ENCODE results near the gene LASP1NB.
"Not testable (repeated sequence)": the region's sequence is repeated elsewhere in the genome, so short reads cannot be mapped to it uniquely, and the experiment has no call there.

Gene LASP1NB

DNA sequence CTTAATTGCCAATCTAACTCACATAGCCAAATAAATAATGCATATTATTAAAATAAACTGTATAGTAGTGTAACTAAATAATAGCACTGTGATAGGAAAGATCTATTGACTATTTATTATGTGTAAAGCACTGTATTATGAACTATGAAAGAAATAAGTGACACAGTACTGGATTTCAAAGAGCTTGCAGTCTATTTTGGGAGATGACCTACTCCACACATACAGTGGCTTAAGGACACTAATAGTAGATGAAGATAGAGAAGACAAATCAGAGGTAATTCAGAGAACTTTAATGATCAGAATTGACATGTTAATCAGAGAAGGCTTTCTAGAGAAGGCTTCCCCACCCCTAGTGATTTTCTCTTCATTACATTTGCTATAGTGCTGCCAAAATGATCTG, 14.6 kb downstream of the LASP1NB start:
- no peak for TF ChIP-seq ZFX (IDR thresholded peaks at IDR 0.05)
- TF ChIP-seq CTCF (conservative IDR thresholded peaks at IDR 0.05), result no peak
- H3K27ac ChIP-seq, result no peak overlapping the region

DNA sequence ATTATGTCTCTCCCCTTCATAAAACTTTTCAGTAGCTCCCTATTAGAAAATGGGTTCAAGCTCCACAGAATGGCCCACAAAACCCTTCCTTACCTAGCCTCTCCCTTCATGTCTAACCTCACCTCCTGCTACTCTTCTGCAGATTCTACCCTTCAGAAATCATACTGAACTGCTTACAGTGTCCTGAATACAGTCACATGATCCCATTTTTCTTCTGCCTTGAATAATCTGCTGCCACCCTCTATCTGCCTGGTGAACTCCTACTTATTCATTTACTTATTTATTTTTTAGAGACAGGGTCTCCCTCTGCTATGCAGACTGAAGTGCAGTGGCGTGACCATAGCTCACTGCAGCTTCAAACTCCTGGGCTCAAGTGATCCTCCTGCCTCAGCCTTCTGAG, 15.0 kb downstream of the LASP1NB start:
- no peak for TF ChIP-seq ZFX (IDR thresholded peaks at IDR 0.05)
- TF ChIP-seq CTCF (conservative IDR thresholded peaks at IDR 0.05), result no peak
- no peak overlapping the region for H3K27ac ChIP-seq

DNA sequence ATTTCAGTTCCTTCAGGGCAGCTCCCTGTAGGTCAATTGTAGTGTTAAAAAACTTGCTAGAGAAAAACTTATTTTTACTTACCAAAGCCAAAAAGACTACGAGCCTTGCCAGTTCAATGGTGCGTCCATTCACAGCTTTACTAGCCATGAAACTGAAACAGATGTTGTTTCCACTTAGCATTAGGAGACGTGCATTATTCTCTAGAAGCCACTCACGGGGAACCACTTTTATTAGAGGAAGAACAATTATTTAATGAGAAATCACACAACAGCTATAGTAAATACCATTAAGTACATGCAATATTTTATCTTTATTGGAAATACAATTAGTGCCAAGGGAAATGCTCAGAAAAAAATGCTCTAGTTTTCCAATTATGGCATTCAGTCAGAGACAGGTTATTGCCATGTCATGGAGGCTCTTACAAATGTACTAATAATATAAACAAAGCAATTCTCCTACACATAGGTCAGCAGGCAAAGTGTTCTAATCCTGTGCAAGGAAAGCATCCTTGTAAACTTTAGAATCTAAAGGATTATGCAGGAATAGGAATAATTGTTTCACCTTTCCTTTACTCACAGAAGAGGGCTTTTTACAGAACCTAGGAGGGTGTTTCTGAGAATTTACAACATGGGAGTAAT, 17.4 kb downstream of the LASP1NB start:
- H3K27ac ChIP-seq, result no peak overlapping the region
- TF ChIP-seq CTCF (conservative IDR thresholded peaks at IDR 0.05) (no peak), ZFX (IDR thresholded peaks at IDR 0.05) (no peak)

GRCh38 chr17:38943607-38944006, 18.2 kb downstream of the LASP1NB start:
- no peak overlapping the region for H3K27ac ChIP-seq
- TF ChIP-seq CTCF (conservative IDR thresholded peaks at IDR 0.05) (no peak), ZFX (IDR thresholded peaks at IDR 0.05) (no peak)

DNA sequence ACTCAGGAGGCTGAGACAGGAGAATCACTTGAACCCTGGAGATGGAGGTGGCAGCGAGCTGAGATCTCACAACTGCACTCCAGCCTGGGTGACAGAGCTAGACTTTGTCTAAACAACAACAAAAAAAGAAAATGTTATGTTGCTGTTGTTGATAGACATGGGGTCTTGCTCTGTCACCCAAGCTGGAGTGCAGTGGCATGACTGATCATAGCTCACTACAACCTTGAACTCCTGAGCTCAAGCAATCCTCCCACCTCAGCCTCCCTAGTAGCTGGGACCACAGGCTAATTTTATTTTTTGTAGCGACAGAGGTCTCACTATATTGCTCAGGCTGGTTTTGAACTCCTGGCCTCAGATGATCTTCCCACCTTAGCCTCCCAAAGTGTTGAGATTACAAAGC, 21.8 kb downstream of the LASP1NB start:
- no peak for TF ChIP-seq CTCF (conservative IDR thresholded peaks at IDR 0.05)
- no peak for TF ChIP-seq ZFX (IDR thresholded peaks at IDR 0.05)
- H3K27ac ChIP-seq, result no peak overlapping the region

GRCh38 chr17:38953800-38954199, 28.4 kb downstream of the LASP1NB start:
- not testable (repeated sequence) for H3K27ac ChIP-seq

GRCh38 chr17:38958326-38958725, 32.9 kb downstream of the LASP1NB start:
- no peak overlapping the region for H3K27ac ChIP-seq

More at GRCh38 chr17:38958326-38958725, 32.9 kb downstream of the LASP1NB start:
- no peak for TF ChIP-seq ZFX (IDR thresholded peaks at IDR 0.05)
- no peak for TF ChIP-seq CTCF (conservative IDR thresholded peaks at IDR 0.05)
